ENCODE results near the gene STOML2. TPM values are rescaled to one million over a fixed set of nuclear protein-coding genes. Genes with fewer than 3 reads are reported as not detected.

STOML2 gene
- total and polyA plus RNA-seq, 3 experiments from 2014 or later = 88.9 to 271 (median 258) TPM

GRCh38 chr9:35105571-35106342 lies 2.8 kb upstream of the STOML2 start:
- CTCF ChIA-PET = interaction anchor here (7.5 kb wide), 1 partner anchor 10 kb away, joined by 50 read pairs; the partner anchor contains the start of gene ATOSB

DNA sequence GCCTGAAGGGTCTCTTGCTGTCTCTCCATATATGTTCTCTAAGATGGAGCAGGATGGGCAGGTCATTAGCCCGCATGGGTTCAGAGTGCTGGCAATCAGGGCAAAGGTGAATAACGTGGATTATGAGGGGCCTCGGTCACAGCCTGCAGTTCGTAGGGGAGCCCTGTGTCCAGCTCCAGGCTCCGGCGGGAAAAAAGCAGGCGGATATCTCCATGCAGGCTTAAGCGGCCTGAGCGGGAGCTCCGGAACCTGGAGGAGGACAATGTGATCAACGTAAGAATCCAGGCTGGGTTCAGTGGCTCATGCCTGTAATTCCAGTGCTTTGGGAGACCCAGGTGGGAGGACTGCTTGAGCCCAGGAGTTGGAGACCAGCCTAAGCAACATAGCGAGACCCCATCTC lies 2.2 kb upstream of the STOML2 start:
- Histone ChIP-seq H3K9me3 (ENCODE audit: low read length) (no peaks in the 10 kb centered on the region), H3K36me3 (ENCODE audit: insufficient read depth, low read length) (peaks cover 9% of the 10 kb centered on the region), H3K27me3 (ENCODE audit: insufficient read depth, low read length, poor library complexity, severe bottlenecking) (no peaks in the 10 kb centered on the region), H3K4me1 (ENCODE audit: insufficient read depth, low read length) (peaks cover 18% of the 10 kb centered on the region), H3K27ac (ENCODE audit: low read depth, low read length) (no peak overlapping the region), H3K4me3 (ENCODE audit: low read length) (no peak overlapping the region)
- Mint-ChIP-seq H3K27me3 (peaks cover 0 to 2% of the 10 kb centered on the region in 2 donors), H3K9me3 (no peaks in the 10 kb centered on the region), H3K4me1 (peaks cover 34 to 41% (median 40%) of the 10 kb centered on the region in 3 donors), H3K27ac (peak overlapping the region in 5 of 8 donors; percentile 1 to 84 (median 35)), H3K36me3 (peaks cover 0 to 53% (median 0%) of the 10 kb centered on the region in 3 donors), H3K4me3 (peak overlapping the region in 1 of 7 donors; percentile 54)
- POLR2A ChIA-PET = no interaction called here
- CTCF ChIA-PET = interaction anchor here (4.2 to 7.5 kb wide), 2 partner anchors 11 to 25 kb away, joined by 26 to 50 read pairs; partner anchors contain the start of genes ATOSB and FANCG
- DNase-seq = no peak

More at GRCh38 chr9:35105571-35106342, 2.8 kb upstream of the STOML2 start:
- POLR2A ChIA-PET = no interaction called here
- Mint-ChIP-seq H3K4me3 (peak overlapping the region in 1 of 7 donors; percentile 11), H3K36me3 (peaks cover 0 to 47% (median 0%) of the 10 kb centered on the region in 3 donors), H3K9me3 (no peaks in the 10 kb centered on the region), H3K4me1 (peaks cover 33 to 42% (median 42%) of the 10 kb centered on the region in 3 donors), H3K27me3 (peaks cover 0 to 2% of the 10 kb centered on the region in 2 donors), H3K27ac (peak overlapping the region in 4 of 8 donors; percentile 15 to 69 (median 45))
- DNase-seq = no peak
- no peaks in the 10 kb centered on the region for H3K27me3 ChIP-seq (ENCODE audit: insufficient read depth, low read length, poor library complexity, severe bottlenecking)
- H3K4me1 ChIP-seq (ENCODE audit: insufficient read depth, low read length) = peaks cover 25% of the 10 kb centered on the region
- H3K4me3 ChIP-seq (ENCODE audit: low read length) = no peak overlapping the region
- no peak overlapping the region for H3K27ac ChIP-seq (ENCODE audit: low read depth, low read length)
- peaks cover 8% of the 10 kb centered on the region for H3K36me3 ChIP-seq (ENCODE audit: insufficient read depth, low read length)
- no peaks in the 10 kb centered on the region for H3K9me3 ChIP-seq (ENCODE audit: low read length)

- no peak overlapping the region for H3K4me3 Mint-ChIP-seq
- POLR2A ChIA-PET = interaction anchor here (1.5 kb wide), 1 partner anchor 9 kb away, joined by 6 read pairs; no protein-coding TSS in a partner anchor
- H3K36me3 ChIP-seq (ENCODE audit: insufficient read depth, low read length) = peaks cover 14% of the 10 kb centered on the region
- peaks cover 0 to 59% (median under 1%) of the 10 kb centered on the region in 3 donors for H3K36me3 Mint-ChIP-seq
- H3K9me3 ChIP-seq (ENCODE audit: low read length) = no peaks in the 10 kb centered on the region
- H3K4me1 Mint-ChIP-seq = peaks cover 32 to 37% (median 34%) of the 10 kb centered on the region in 3 donors
- CTCF ChIA-PET = interaction anchor here (1.0 to 7.5 kb wide), 3 partner anchors 11 to 144 kb away, joined by 3 to 50 read pairs (median 26); partner anchors contain the start of genes ATOSB and FANCG
- no peak for DNase-seq
- H3K27ac ChIP-seq (ENCODE audit: low read depth, low read length) = no peak overlapping the region
- peak overlapping the region in 6 of 8 donors; percentile 79 to 100 (median 99) for H3K27ac Mint-ChIP-seq
- H3K27me3 ChIP-seq (ENCODE audit: insufficient read depth, low read length, poor library complexity, severe bottlenecking) = no peaks in the 10 kb centered on the region
- peaks cover 15% of the 10 kb centered on the region for H3K4me1 ChIP-seq (ENCODE audit: insufficient read depth, low read length)
- no peak overlapping the region for H3K4me3 ChIP-seq (ENCODE audit: low read length)
- H3K9me3 Mint-ChIP-seq = no peaks in the 10 kb centered on the region
- H3K27me3 Mint-ChIP-seq = peaks cover 0 to 2% of the 10 kb centered on the region in 2 donors
Measured at GRCh38 chr9:35104586-35104985, 1.7 kb upstream of the STOML2 start.

GRCh38 chr9:35103660-35104191 lies 795 bp upstream of the STOML2 start:
- peaks cover 15% of the 10 kb centered on the region for H3K4me1 ChIP-seq (ENCODE audit: insufficient read depth, low read length)
- H3K36me3 ChIP-seq (ENCODE audit: insufficient read depth, low read length) = peaks cover 16% of the 10 kb centered on the region
- Mint-ChIP-seq H3K4me1 (peaks cover 27 to 35% (median 33%) of the 10 kb centered on the region in 3 donors), H3K4me3 (peak overlapping the region; percentile 84 to 98 (median 90)), H3K36me3 (peaks cover 0 to 64% (median 4%) of the 10 kb centered on the region in 3 donors), H3K27me3 (peaks cover 0 to 2% of the 10 kb centered on the region in 2 donors), H3K27ac (peak overlapping the region; percentile 80 to 100 (median 99)), H3K9me3 (no peaks in the 10 kb centered on the region)
- no peaks in the 10 kb centered on the region for H3K9me3 ChIP-seq (ENCODE audit: low read length)
- H3K4me3 ChIP-seq (ENCODE audit: low read length) = peak overlapping the region; percentile 80
- no peaks in the 10 kb centered on the region for H3K27me3 ChIP-seq (ENCODE audit: insufficient read depth, low read length, poor library complexity, severe bottlenecking)
- no peak for DNase-seq
- H3K27ac ChIP-seq (ENCODE audit: low read depth, low read length) = peak overlapping the region; percentile 86
- CTCF ChIA-PET = interaction anchor here (0.8 to 7.5 kb wide), 12 partner anchors 8 to 555 kb away, joined by 3 to 50 read pairs (median 4); partner anchors contain the start of genes ATOSB, CCDC107, FANCG and RMRP
- POLR2A ChIA-PET = interaction anchor here (0.8 to 1.6 kb wide), 6 partner anchors 8 to 32 kb away, joined by 4 to 8 read pairs (median 6); partner anchors contain the start of genes ATOSB, FANCG and VCP

- ChIA-PET CTCF (interaction anchor here (1.1 to 7.5 kb wide), 6 partner anchors 7 to 556 kb away, joined by 4 to 50 read pairs (median 8); partner anchors contain the start of genes ATOSB, CCDC107, FANCG and RMRP), POLR2A (interaction anchor here (0.5 to 1.6 kb wide), 4 partner anchors 9 to 562 kb away, joined by 3 to 8 read pairs (median 7); partner anchors contain the start of genes ATOSB and VCP)
- Histone ChIP-seq H3K36me3 (ENCODE audit: insufficient read depth, low read length) (peaks cover 16% of the 10 kb centered on the region), H3K4me1 (ENCODE audit: insufficient read depth, low read length) (peaks cover 15% of the 10 kb centered on the region), H3K27ac (ENCODE audit: low read depth, low read length) (peak overlapping the region; percentile 86), H3K27me3 (ENCODE audit: insufficient read depth, low read length, poor library complexity, severe bottlenecking) (no peaks in the 10 kb centered on the region), H3K4me3 (ENCODE audit: low read length) (peak overlapping the region; percentile 80), H3K9me3 (ENCODE audit: low read length) (no peaks in the 10 kb centered on the region)
- no peaks in the 10 kb centered on the region for H3K9me3 Mint-ChIP-seq
- H3K36me3 Mint-ChIP-seq = peaks cover 0 to 60% (median 4%) of the 10 kb centered on the region in 3 donors
- peak overlapping the region; percentile 84 to 98 (median 90) for H3K4me3 Mint-ChIP-seq
- peak overlapping the region; percentile 80 to 100 (median 99) for H3K27ac Mint-ChIP-seq
- H3K4me1 Mint-ChIP-seq = peaks cover 32 to 38% (median 36%) of the 10 kb centered on the region in 3 donors
- H3K27me3 Mint-ChIP-seq = peaks cover 0 to 2% of the 10 kb centered on the region in 2 donors
- DNase-seq = no peak
Measured at GRCh38 chr9:35102465-35102768, 514 bp downstream of the STOML2 start.

- ChIA-PET CTCF (interaction anchor here (1.2 to 5.4 kb wide), 6 partner anchors 17 to 198 kb away, joined by 6 to 51 read pairs (median 10); partner anchors contain the start of genes FANCG and VCP), POLR2A (interaction anchor here (1.0 kb wide), 1 partner anchor 26 kb away, joined by 3 read pairs; no protein-coding TSS in a partner anchor)
- Histone ChIP-seq H3K36me3 (ENCODE audit: insufficient read depth, low read length) (peaks cover 24% of the 10 kb centered on the region), H3K4me1 (ENCODE audit: insufficient read depth, low read length) (peaks cover 23% of the 10 kb centered on the region), H3K4me3 (ENCODE audit: low read length) (no peak overlapping the region), H3K9me3 (ENCODE audit: low read length) (no peaks in the 10 kb centered on the region), H3K27me3 (ENCODE audit: insufficient read depth, low read length, poor library complexity, severe bottlenecking) (no peaks in the 10 kb centered on the region), H3K27ac (ENCODE audit: low read depth, low read length) (no peak overlapping the region)
- H3K9me3 Mint-ChIP-seq = no peaks in the 10 kb centered on the region
- peaks cover 44 to 56% (median 54%) of the 10 kb centered on the region in 3 donors for H3K4me1 Mint-ChIP-seq
- H3K4me3 Mint-ChIP-seq = peak overlapping the region; percentile 6 to 88 (median 56)
- no peak for DNase-seq
- H3K27me3 Mint-ChIP-seq = no peaks in the 10 kb centered on the region
- H3K27ac Mint-ChIP-seq = peak overlapping the region in 6 of 8 donors; percentile 51 to 82 (median 74)
- H3K36me3 Mint-ChIP-seq = peaks cover 0 to 58% (median 7%) of the 10 kb centered on the region in 3 donors
Measured at GRCh38 chr9:35097573-35097972, 5.4 kb downstream of the STOML2 start.

DNA sequence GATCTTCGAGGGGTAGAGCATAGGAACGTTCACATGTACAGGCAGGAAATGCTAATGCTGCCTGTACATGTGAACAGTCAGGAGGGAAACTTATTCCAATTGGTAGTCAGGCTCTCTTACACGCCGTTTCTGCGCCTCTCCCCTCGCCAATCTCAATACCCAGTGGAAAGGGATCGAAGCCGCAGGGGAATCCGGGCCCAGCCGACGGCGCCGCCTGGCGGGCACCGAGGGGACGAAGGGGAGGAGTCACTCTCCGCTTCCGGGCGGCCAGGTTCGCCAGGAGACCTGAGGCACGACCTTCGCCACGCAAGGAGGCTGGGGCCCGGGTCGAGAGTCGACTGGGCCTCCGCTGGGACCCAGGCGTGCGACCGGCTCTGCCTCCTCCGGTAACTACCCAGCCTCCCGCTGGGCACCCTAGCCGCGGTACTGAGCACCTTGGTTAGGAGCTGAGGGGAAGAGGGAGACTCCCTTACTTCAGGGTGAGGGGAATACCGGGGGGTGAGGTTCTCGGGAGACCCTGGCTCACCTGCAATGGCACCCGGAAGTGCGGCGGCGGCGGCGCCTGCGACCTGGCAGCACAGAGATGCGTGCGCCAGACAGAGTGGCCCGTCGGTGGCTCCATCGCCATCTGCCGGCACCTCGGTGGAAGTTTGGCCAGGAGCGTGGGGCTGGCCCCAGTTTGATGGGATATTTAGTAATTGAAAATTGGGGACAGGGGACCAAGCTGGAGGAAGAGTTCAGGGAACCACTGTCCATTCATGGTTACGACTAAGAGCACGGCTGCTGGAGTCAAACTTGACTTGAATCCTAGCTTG lies 6.7 kb downstream of the STOML2 start, which contains the start of gene PIGO:
PIGO (minus strand) TSS at position 557 of the 815 bp plus-strand sequence. CDS start 1,026 bp downstream, outside the sequence.
- peaks cover 35 to 43% (median 42%) of the 10 kb centered on the region in 3 donors for H3K4me1 Mint-ChIP-seq
- Histone ChIP-seq H3K27ac (ENCODE audit: low read depth, low read length) (peak within 1 kb of the TSS; percentile 93), H3K9me3 (ENCODE audit: low read length) (no peaks in the 10 kb centered on the region), H3K27me3 (ENCODE audit: insufficient read depth, low read length, poor library complexity, severe bottlenecking) (no peaks in the 10 kb centered on the region), H3K36me3 (ENCODE audit: insufficient read depth, low read length) (peaks cover 32% of the 10 kb centered on the region), H3K4me3 (ENCODE audit: low read length) (peak within 1 kb of the TSS; percentile 81), H3K4me1 (ENCODE audit: insufficient read depth, low read length) (peaks cover 15% of the 10 kb centered on the region)
- H3K27me3 Mint-ChIP-seq = no peaks in the 10 kb centered on the region
- peak within 1 kb of the TSS; percentile 81 to 93 (median 86) for H3K4me3 Mint-ChIP-seq
- peak; percentile 83 to 93 (median 87) for DNase-seq
- H3K9me3 Mint-ChIP-seq = no peaks in the 10 kb centered on the region
- ChIA-PET POLR2A (interaction anchor here (1.0 to 1.3 kb wide), 3 partner anchors 15 to 24 kb away, joined by 3 to 5 read pairs (median 4); partner anchors contain the start of genes FANCG and VCP), CTCF (interaction anchor here (0.6 to 5.4 kb wide), 20 partner anchors 7 to 197 kb away, joined by 3 to 51 read pairs (median 8); partner anchors contain the start of genes ATOSB, FANCG, STOML2 and VCP)
- H3K27ac Mint-ChIP-seq = peak within 1 kb of the TSS; percentile 87 to 99 (median 95)
- H3K36me3 Mint-ChIP-seq = peaks cover 0 to 63% (median 7%) of the 10 kb centered on the region in 3 donors

All from CD8-positive, alpha-beta memory T cell (primary cell).